H1 (cell line): Measurements from ENCODE around the gene KCTD12. TPM values are rescaled to one million over a fixed set of nuclear protein-coding genes. Genes with fewer than 3 reads are reported as not detected.

Source experiments
- CTCF ChIA-PET: fragments of 300-600 bp; sonication (Branson Sonifier 250); formaldehyde crosslinking; loops from one replicate; lab custom pipeline; 2021; ENCODE audit not compliant: partially characterized antibody; lab: Charles Lee
- POLR2A ChIA-PET: fragments of 300-600 bp; sonication (Branson Sonifier 250); formaldehyde crosslinking; loops from one replicate; lab custom pipeline; 2021; ENCODE audit warnings: inconsistent platforms; ENCODE audit not compliant: partially characterized antibody; lab: Charles Lee
- DNase-seq, 2 experiments: peaks; one replicate each; pipeline versions ENCODE4 v3.0.0 to v3.0.0-alpha.2; 2010 to 2022; ENCODE audit warnings: low spot score in 2 of 2, low read depth in 1 of 2, mixed read lengths in 1 of 2
- FAIRE-seq: peaks from 2 replicates; lab custom pipeline; 2011; peaks lifted over from hg19 to GRCh38; lab: Jason Lieb, UNC
- H2AFZ ChIP-seq: 2 replicates; pipeline ENCODE4 v1.8.1; 2012; ENCODE audit warnings: low read length, inconsistent platforms
- H2AK5ac ChIP-seq: 2 replicates; pipeline ENCODE4 v1.6.1; 2013; ENCODE audit warnings: low read depth, low read length
- H2BK120ac ChIP-seq: replicated peaks from 2 replicates; pipeline ENCODE3; 2013; ENCODE audit warnings: low read depth, low read length, inconsistent platforms
- H2BK12ac ChIP-seq: 2 replicates; pipeline ENCODE4 v1.6.1; 2013; ENCODE audit warnings: low read depth, low read length
- H2BK15ac ChIP-seq: 2 replicates; pipeline ENCODE4 v1.6.1; 2013; ENCODE audit warnings: low read length
- H2BK20ac ChIP-seq: 2 replicates; pipeline ENCODE4 v1.6.1; 2013; ENCODE audit warnings: low read length
- H2BK5ac ChIP-seq: 2 replicates; pipeline ENCODE4 v1.6.1; 2013; ENCODE audit warnings: low read depth, low read length
- H3K14ac ChIP-seq: 2 replicates; pipeline ENCODE4 v1.6.1; 2013; ENCODE audit warnings: inconsistent platforms; ENCODE audit not compliant: insufficient read length
- H3K18ac ChIP-seq: 2 replicates; pipeline ENCODE4 v1.6.1; 2013; ENCODE audit warnings: low read length; ENCODE audit errors: extremely low read depth
- H3K23ac ChIP-seq: 2 replicates; pipeline ENCODE4 v1.6.1; 2013; ENCODE audit warnings: inconsistent platforms; ENCODE audit not compliant: insufficient read length
- H3K23me2 ChIP-seq: 2 replicates; pipeline ENCODE4 v1.6.1; 2013; ENCODE audit warnings: low read depth, low read length
- H3K27ac ChIP-seq: 2 replicates; pipeline ENCODE4 v1.6.1; 2011; ENCODE audit warnings: low read depth, low read length, inconsistent platforms
- H3K27me3 ChIP-seq, 4 experiments: replicated peaks in 1 of 4; 1 replicate in 1 of 4; 2 replicates in 3 of 4; pipeline versions ENCODE4 v1.6.1 to v1.8.1; 2011 to 2013; ENCODE audit warnings: low read length in 3 of 4, mild to moderate bottlenecking in 3 of 4, inconsistent platforms in 2 of 4, mixed read lengths in 2 of 4, moderate library complexity in 1 of 4; ENCODE audit not compliant: control insufficient read depth in 3 of 4, insufficient read depth in 3 of 4; ENCODE audit errors: extremely low read depth in 1 of 4
- H3K36me3 ChIP-seq, 4 experiments: 2 replicates each; pipeline versions ENCODE4 v1.6.1 to v1.8.1; 2011 to 2013; ENCODE audit warnings: mild to moderate bottlenecking in 4 of 4, low read length in 3 of 4, moderate library complexity in 2 of 4, control low read depth in 1 of 4, inconsistent platforms in 1 of 4; ENCODE audit not compliant: insufficient read depth in 4 of 4, control insufficient read depth in 2 of 4
- H3K4ac ChIP-seq: replicated peaks from 2 replicates; pipeline ENCODE3; 2013; ENCODE audit warnings: low read length, low read depth, mixed read lengths, inconsistent platforms; ENCODE audit not compliant: insufficient read length
- H3K4me1 ChIP-seq, 4 experiments: replicated peaks in 1 of 4; 1 replicate in 1 of 4; 2 replicates in 3 of 4; pipeline versions ENCODE4 v1.6.1 to v1.8.1; 2011 to 2013; ENCODE audit warnings: low read length in 3 of 4, inconsistent platforms in 2 of 4, mixed read lengths in 1 of 4; ENCODE audit not compliant: insufficient read depth in 4 of 4, control insufficient read depth in 3 of 4
- H3K4me2 ChIP-seq, 2 experiments: 2 replicates each; pipeline versions ENCODE4 v1.6.1 to v1.8.1; 2011 to 2013; ENCODE audit warnings: low read depth in 2 of 2, low read length in 2 of 2, control low read depth in 1 of 2, inconsistent platforms in 1 of 2, mild to moderate bottlenecking in 1 of 2; ENCODE audit not compliant: insufficient read depth in 1 of 2
- H3K4me3 ChIP-seq, 4 experiments: fragments of 200-600, 300-600 bp in 1 of 4; sonication (generic), shearing (Covaris generic), sonication (Bioruptor Twin) in 1 of 4; 2 replicates each; pipeline versions ENCODE4 v1.5.1 to v1.8.1; 2011 to 2016; ENCODE audit warnings: low read length in 4 of 4, low read depth in 3 of 4, control low read depth in 2 of 4, inconsistent platforms in 2 of 4, mild to moderate bottlenecking in 2 of 4, mixed read lengths in 1 of 4, moderate library complexity in 1 of 4; ENCODE audit not compliant: insufficient read depth in 2 of 4; ENCODE audit errors: extremely low read depth in 1 of 4
- H3K56ac ChIP-seq: replicated peaks from 2 replicates; pipeline ENCODE3; 2013; ENCODE audit warnings: low read depth, mild to moderate bottlenecking, mixed read lengths, low read length, inconsistent platforms; ENCODE audit not compliant: insufficient read length
- H3K79me1 ChIP-seq: 2 replicates; pipeline ENCODE4 v1.6.1; 2013; ENCODE audit warnings: low read depth, low read length, control low read depth
- H3K79me2 ChIP-seq, 2 experiments: 2 replicates each; pipeline versions ENCODE4 v1.6.1 to v1.8.1; 2012 to 2013; ENCODE audit warnings: low read length in 2 of 2, mild to moderate bottlenecking in 2 of 2, inconsistent platforms in 1 of 2; ENCODE audit not compliant: insufficient read depth in 2 of 2, control insufficient read depth in 1 of 2
- H3K9ac ChIP-seq, 4 experiments: replicated peaks in 1 of 4; 1 replicate in 1 of 4; 2 replicates in 3 of 4; pipeline versions ENCODE4 v1.6.1 to v1.8.1; 2011 to 2013; ENCODE audit warnings: low read depth in 3 of 4, low read length in 3 of 4, control low read depth in 2 of 4, mild to moderate bottlenecking in 2 of 4, moderate library complexity in 2 of 4, inconsistent platforms in 1 of 4; ENCODE audit errors: extremely low read depth in 1 of 4
- H3K9me3 ChIP-seq, 2 experiments: 2 replicates each; pipeline versions ENCODE4 v1.6.1 to v1.8.1; 2012 to 2013; ENCODE audit warnings: mild to moderate bottlenecking in 2 of 2, moderate library complexity in 2 of 2, control low read depth in 1 of 2, inconsistent platforms in 1 of 2, low read depth in 1 of 2, low read length in 1 of 2, mixed read lengths in 1 of 2; ENCODE audit not compliant: insufficient read depth in 2 of 2
- H4K20me1 ChIP-seq, 2 experiments: replicated peaks in 1 of 2; 2 replicates each; pipeline versions ENCODE3 to v1.8.1; 2011 to 2013; ENCODE audit warnings: inconsistent platforms in 2 of 2, low read length in 2 of 2, mild to moderate bottlenecking in 1 of 2; ENCODE audit not compliant: insufficient read depth in 2 of 2, control insufficient read depth in 1 of 2
- H4K5ac ChIP-seq: 2 replicates; pipeline ENCODE4 v1.6.1; 2013; ENCODE audit warnings: low read length, low read depth, mixed read lengths, inconsistent platforms; ENCODE audit not compliant: insufficient read length
- H4K8ac ChIP-seq: 2 replicates; pipeline ENCODE4 v1.8.0; 2013; ENCODE audit warnings: mild to moderate bottlenecking, moderate library complexity, low read length, inconsistent platforms; ENCODE audit not compliant: insufficient read depth; ENCODE audit errors: extremely low read depth
- H4K91ac ChIP-seq: replicated peaks from 2 replicates; pipeline ENCODE3; 2013; ENCODE audit warnings: low read length, mixed read lengths, inconsistent platforms; ENCODE audit not compliant: insufficient read length
- CEBPB ChIP-seq: IDR thresholded peaks from 2 replicates; pipeline ENCODE4 v1.6.1; 2012; ENCODE audit warnings: low read depth, low read length
- CHD2 ChIP-seq: IDR thresholded peaks from 2 replicates; pipeline ENCODE4 v1.6.1; 2012; ENCODE audit warnings: low read length, improper control_type of control experiment
- SP4 ChIP-seq: IDR thresholded peaks from 2 replicates; pipeline ENCODE4 v1.6.1; 2012; ENCODE audit warnings: low read length, inconsistent platforms
- TEAD4 ChIP-seq: IDR thresholded peaks from 2 replicates; pipeline ENCODE4 v1.6.1; 2012; ENCODE audit warnings: low read depth, low read length, inconsistent platforms, mixed read lengths
- WGBS, 2 experiments: shearing (Covaris generic) in 1 of 2; methylation state at CpG; one replicate each; pipeline versions ENCODE4 v1.1.6 to v1.1.7; 2013 to 2015; ENCODE audit warnings: low lambda C conversion rate in 2 of 2, mixed read lengths in 2 of 2, inconsistent platforms in 1 of 2, low coverage in 1 of 2, missing lambda C conversion rate in 1 of 2; ENCODE audit not compliant: insufficient replicate concordance in 2 of 2, insufficient coverage in 1 of 2, insufficient read length in 1 of 2; ENCODE audit errors: extremely low coverage in 1 of 2, missing lambda C conversion rate in 1 of 2; 5-methylcytosine and 5-hydroxymethylcytosine counted together
- polyA plus RNA-seq, 7 experiments: library from polyadenylated mRNA; depleted of rRNA in 3 of 7; stranded (reverse) in 5 of 7; unstranded in 2 of 7; fragments of >200 nt in 5 of 7; fragments of 200-250 nt in 2 of 7; gene quantifications; 1 replicate in 5 of 7; 2 replicates in 1 of 7; 4 replicates in 1 of 7; pipeline versions ENCODE4 v1.2.1 to v1.2.3, GENCODE V29; 2011 to 2013; ENCODE audit warnings: missing spikeins in 2 of 7, mixed read lengths in 2 of 7
- total RNA-seq: library from RNA; stranded (reverse); fragmentation: NEBNext Ultra II Directional; extraction: Animal tissue kit (Norgen Biotek cat#: 25700); gene quantifications from 2 replicates; pipeline ENCODE4 v1.2.1, GENCODE V29; 2021

The KCTD12 gene
- total and polyA plus RNA-seq, 2 of the 8 experiments (the other 6 are each of a cell fraction or from before 2014, with no cell fraction given): 2.5 to 9.6 TPM

DNA sequence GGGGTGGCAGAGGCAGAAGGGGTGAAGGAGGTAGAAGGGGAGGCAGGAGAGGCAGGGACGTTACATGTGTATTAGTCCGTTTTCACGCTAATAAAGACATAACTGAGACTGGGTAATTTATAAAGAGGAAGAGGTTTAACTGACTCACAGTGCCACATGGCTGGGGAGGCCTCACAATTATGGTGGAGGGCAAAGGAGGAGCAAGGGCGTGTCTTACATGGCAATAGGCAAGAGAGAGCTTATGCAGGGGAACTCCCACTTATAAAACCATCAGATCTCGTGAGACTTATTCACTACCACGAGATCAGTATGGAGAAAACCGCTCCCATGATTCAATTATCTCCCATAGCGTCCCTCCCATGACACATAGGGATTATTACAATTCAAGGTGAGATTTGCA, 43.1 kb upstream of the KCTD12 start:
- TF ChIP-seq CHD2: no peak
- TF ChIP-seq CEBPB: no peak
- TF ChIP-seq TEAD4: no peak
- no peak for TF ChIP-seq SP4
- no peaks in the 10 kb centered on the region for H3K27me3 ChIP-seq
- H3K27ac ChIP-seq: no peak overlapping the region
- H3K18ac ChIP-seq: no peak overlapping the region
- no peaks in the 10 kb centered on the region for H3K79me1 ChIP-seq
- H2BK12ac ChIP-seq: no peak overlapping the region
- no peaks in the 10 kb centered on the region for H3K79me2 ChIP-seq
- H3K23me2 ChIP-seq: no peaks in the 10 kb centered on the region
- H2AK5ac ChIP-seq: no peak overlapping the region
- H3K9ac ChIP-seq: no peak overlapping the region
- no peak overlapping the region for H4K91ac ChIP-seq
- FAIRE-seq (no peak), DNase-seq (no peak)
- H3K9me3 ChIP-seq: no peaks in the 10 kb centered on the region
- H4K8ac ChIP-seq: no peak overlapping the region
- H3K36me3 ChIP-seq: no peaks in the 10 kb centered on the region
- H3K14ac ChIP-seq: no peak overlapping the region
- H2AFZ ChIP-seq: no peak overlapping the region
- H3K4me3 ChIP-seq: no peak overlapping the region
- H2BK120ac ChIP-seq: no peak overlapping the region
- WGBS, 2 experiments: 82% methylated on average over 8 of the region's 8 CpGs; no CpG with 5 or more reads in 1 of the 2 experiments
- H3K4me2 ChIP-seq: no peak overlapping the region
- no peak overlapping the region for H2BK15ac ChIP-seq
- H2BK20ac ChIP-seq: no peak overlapping the region
- no peak overlapping the region for H2BK5ac ChIP-seq
- no peak overlapping the region for H4K5ac ChIP-seq
- H3K4me1 ChIP-seq: no peaks in the 10 kb centered on the region
- no peak overlapping the region for H3K56ac ChIP-seq
- POLR2A ChIA-PET: no interaction called here
- CTCF ChIA-PET: no interaction called here
- H3K23ac ChIP-seq: no peak overlapping the region
- H4K20me1 ChIP-seq: no peaks in the 10 kb centered on the region
- no peak overlapping the region for H3K4ac ChIP-seq
